Measurements from ENCODE around the gene UPK3B. TPM values are rescaled to one million over a fixed set of nuclear protein-coding genes. Genes with fewer than 3 reads are reported as not detected.
A peak's percentile ranks its signal among the peaks of the same experiment; 100 is the strongest.
"Not testable (repeated sequence)": the region's sequence is repeated elsewhere in the genome, so short reads cannot be mapped to it uniquely, and the experiment has no call there.

Gene UPK3B
- total and polyA plus RNA-seq, 4 experiments from 2014 or later = 2.7 to 3.3 TPM; not detected in 2

- H3K27ac Mint-ChIP-seq; intact Hi-C loops (cut with micrococcal nuclease); DNase-seq; H3K36me3 ChIP-seq (ENCODE audit: insufficient read depth, low read length); H3K4me1 Mint-ChIP-seq; CTCF ChIA-PET (ENCODE audit: partially characterized antibody); H3K4me1 ChIP-seq (ENCODE audit: insufficient read depth, low read length); H3K9me3 Mint-ChIP-seq; H3K27ac ChIP-seq (ENCODE audit: low read depth, low read length); H3K36me3 Mint-ChIP-seq; POLR2A ChIA-PET (ENCODE audit: partially characterized antibody); H3K9me3 ChIP-seq (ENCODE audit: control insufficient read depth in 1 of 2, low read length in 2 of 2); H3K27me3 ChIP-seq (ENCODE audit: insufficient read depth, low read length); H3K4me3 Mint-ChIP-seq; H3K27me3 Mint-ChIP-seq; H3K4me3 ChIP-seq (ENCODE audit: low read length in 2 of 2): not testable (repeated sequence)
Measured at GRCh38 chr7:76511911-76512885, 1.8 kb downstream of the UPK3B start.

GRCh38 chr7:76512941-76513816 is 2.8 kb downstream of the UPK3B start:
- no peaks in the 10 kb centered on the region for H3K9me3 ChIP-seq (ENCODE audit: control insufficient read depth in 1 of 2, low read length in 2 of 2)
- POLR2A ChIA-PET (ENCODE audit: partially characterized antibody) = no interaction called here
- CTCF ChIA-PET (ENCODE audit: partially characterized antibody) = no interaction called here
- H3K36me3 Mint-ChIP-seq = no peaks in the 10 kb centered on the region
- no peak overlapping the region for H3K27ac ChIP-seq (ENCODE audit: low read depth, low read length)
- no peak for DNase-seq
- H3K9me3 Mint-ChIP-seq = no peaks in the 10 kb centered on the region
- no peaks in the 10 kb centered on the region for H3K27me3 Mint-ChIP-seq
- H3K4me1 ChIP-seq (ENCODE audit: insufficient read depth, low read length) = no peaks in the 10 kb centered on the region
- intact Hi-C loops (cut with micrococcal nuclease) = no loop called here
- no peak overlapping the region for H3K4me3 Mint-ChIP-seq
- no peaks in the 10 kb centered on the region for H3K36me3 ChIP-seq (ENCODE audit: insufficient read depth, low read length)
- no peak overlapping the region for H3K4me3 ChIP-seq (ENCODE audit: low read length in 2 of 2)
- no peak overlapping the region for H3K27ac Mint-ChIP-seq
- no peaks in the 10 kb centered on the region for H3K4me1 Mint-ChIP-seq
- no peaks in the 10 kb centered on the region for H3K27me3 ChIP-seq (ENCODE audit: insufficient read depth, low read length)

GRCh38 chr7:76513817-76514799 is 3.8 kb downstream of the UPK3B start:
- H3K27me3 Mint-ChIP-seq = no peaks in the 10 kb centered on the region
- intact Hi-C loops (cut with micrococcal nuclease) = no loop called here
- Histone ChIP-seq H3K4me1 (ENCODE audit: insufficient read depth, low read length) (no peaks in the 10 kb centered on the region), H3K27ac (ENCODE audit: low read depth, low read length) (no peak overlapping the region), H3K27me3 (ENCODE audit: insufficient read depth, low read length) (no peaks in the 10 kb centered on the region), H3K36me3 (ENCODE audit: insufficient read depth, low read length) (no peaks in the 10 kb centered on the region), H3K9me3 (ENCODE audit: control insufficient read depth in 1 of 2, low read length in 2 of 2) (no peaks in the 10 kb centered on the region), H3K4me3 (ENCODE audit: low read length in 2 of 2) (no peak overlapping the region)
- POLR2A ChIA-PET (ENCODE audit: partially characterized antibody) = no interaction called here
- no peaks in the 10 kb centered on the region for H3K36me3 Mint-ChIP-seq
- DNase-seq = no peak
- H3K27ac Mint-ChIP-seq = no peak overlapping the region
- H3K4me3 Mint-ChIP-seq = no peak overlapping the region
- no peaks in the 10 kb centered on the region for H3K4me1 Mint-ChIP-seq
- CTCF ChIA-PET (ENCODE audit: partially characterized antibody) = no interaction called here
- no peaks in the 10 kb centered on the region for H3K9me3 Mint-ChIP-seq

- Mint-ChIP-seq H3K36me3 (no peaks in the 10 kb centered on the region), H3K4me1 (no peaks in the 10 kb centered on the region), H3K9me3 (no peaks in the 10 kb centered on the region), H3K27me3 (no peaks in the 10 kb centered on the region), H3K4me3 (no peak overlapping the region), H3K27ac (no peak overlapping the region)
- CTCF ChIA-PET (ENCODE audit: partially characterized antibody) = no interaction called here
- no peaks in the 10 kb centered on the region for H3K27me3 ChIP-seq (ENCODE audit: insufficient read depth, low read length)
- POLR2A ChIA-PET (ENCODE audit: partially characterized antibody) = no interaction called here
- no peak overlapping the region for H3K4me3 ChIP-seq (ENCODE audit: low read length in 2 of 2)
- no peaks in the 10 kb centered on the region for H3K4me1 ChIP-seq (ENCODE audit: insufficient read depth, low read length)
- DNase-seq = no peak
- intact Hi-C loops (cut with micrococcal nuclease) = no loop called here
- no peaks in the 10 kb centered on the region for H3K9me3 ChIP-seq (ENCODE audit: control insufficient read depth in 1 of 2, low read length in 2 of 2)
- no peaks in the 10 kb centered on the region for H3K36me3 ChIP-seq (ENCODE audit: insufficient read depth, low read length)
- no peak overlapping the region for H3K27ac ChIP-seq (ENCODE audit: low read depth, low read length)
Measured at GRCh38 chr7:76514926-76515771, 4.8 kb downstream of the UPK3B start.

- Histone ChIP-seq H3K36me3 (ENCODE audit: insufficient read depth, low read length) (no peaks in the 10 kb centered on the region), H3K4me3 (ENCODE audit: low read length in 2 of 2) (no peak overlapping the region), H3K4me1 (ENCODE audit: insufficient read depth, low read length) (no peaks in the 10 kb centered on the region), H3K27me3 (ENCODE audit: insufficient read depth, low read length) (no peaks in the 10 kb centered on the region), H3K9me3 (ENCODE audit: control insufficient read depth in 1 of 2, low read length in 2 of 2) (no peaks in the 10 kb centered on the region), H3K27ac (ENCODE audit: low read depth, low read length) (no peak overlapping the region)
- no peak overlapping the region for H3K27ac Mint-ChIP-seq
- ChIA-PET CTCF (ENCODE audit: partially characterized antibody) (no interaction called here), POLR2A (ENCODE audit: partially characterized antibody) (no interaction called here)
- H3K27me3 Mint-ChIP-seq = no peaks in the 10 kb centered on the region
- DNase-seq = peak in 2 of 5 donors; percentile 12 to 37
- no peaks in the 10 kb centered on the region for H3K36me3 Mint-ChIP-seq
- no peak overlapping the region for H3K4me3 Mint-ChIP-seq
- intact Hi-C loops (cut with micrococcal nuclease) = no loop called here
- H3K9me3 Mint-ChIP-seq = no peaks in the 10 kb centered on the region
- H3K4me1 Mint-ChIP-seq = no peaks in the 10 kb centered on the region
Measured at GRCh38 chr7:76515999-76516443, 5.7 kb downstream of the UPK3B start.

GRCh38 chr7:76516932-76517331 is 6.6 kb downstream of the UPK3B start:
- H3K4me3 ChIP-seq (ENCODE audit: low read length in 2 of 2); CTCF ChIA-PET (ENCODE audit: partially characterized antibody); H3K4me1 ChIP-seq (ENCODE audit: insufficient read depth, low read length); DNase-seq; H3K4me3 Mint-ChIP-seq; H3K27ac ChIP-seq (ENCODE audit: low read depth, low read length); H3K27ac Mint-ChIP-seq; H3K27me3 Mint-ChIP-seq; H3K36me3 ChIP-seq (ENCODE audit: insufficient read depth, low read length); H3K9me3 Mint-ChIP-seq; intact Hi-C loops (cut with micrococcal nuclease); H3K27me3 ChIP-seq (ENCODE audit: insufficient read depth, low read length); H3K4me1 Mint-ChIP-seq; H3K36me3 Mint-ChIP-seq; H3K9me3 ChIP-seq (ENCODE audit: control insufficient read depth in 1 of 2, low read length in 2 of 2): not testable (repeated sequence)
- POLR2A ChIA-PET (ENCODE audit: partially characterized antibody) = interaction anchor here (0.6 kb wide), 1 partner anchor 815 kb away, joined by 3 read pairs; no protein-coding TSS in a partner anchor
